GM12878 (cell line): ENCODE measurements around the gene FOSL1. TPM values are rescaled to one million over a fixed set of nuclear protein-coding genes. Genes with fewer than 3 reads are reported as not detected.

Source experiments
- ATAC-seq: fragments of 200-7000 bp; cut with Tn5 transposase; 3 replicates; pipeline ENCODE4 v1.9.1; 2020; ENCODE audit warnings: mild to moderate bottlenecking, moderate library complexity
- BruUV-seq: library from RNA; stranded (reverse); fragments of 400-500 nt; replicated peaks from 2 replicates; lab custom pipeline; 2021; lab: Mats Ljungman, UMichigan
- CTCF ChIA-PET: fragments of 300-600 bp; sonication (Branson Sonifier 250); formaldehyde crosslinking; extraction: SDS; loops from one replicate; lab custom pipeline; 2021; ENCODE audit warnings: inconsistent platforms; lab: Yijun Ruan, JAX
- POLR2A ChIA-PET: fragments of 350-600 bp; formaldehyde crosslinking; extraction: SDS; loops from one replicate; lab custom pipeline; 2021; ENCODE audit warnings: inconsistent platforms; lab: Charles Lee
- RAD21 ChIA-PET: fragments of 300-600 bp; sonication (Branson Sonifier 250); formaldehyde crosslinking; loops from one replicate; lab custom pipeline; 2023; ENCODE audit warnings: antibody characterized with exemption; ENCODE audit not compliant: unreplicated experiment; lab: Charles Lee
- SMC1A ChIA-PET: fragments of 300-600 bp; sonication (Branson Sonifier 250); formaldehyde crosslinking; loops from one replicate; lab custom pipeline; 2023; ENCODE audit not compliant: unreplicated experiment, uncharacterized antibody; lab: Charles Lee
- DNase-seq: peaks from one replicate; pipeline ENCODE4 v3.0.0-alpha.2; 2011; ENCODE audit warnings: low read depth, low spot score
- FAIRE-seq: peaks from 3 replicates; lab custom pipeline; 2011; peaks lifted over from hg19 to GRCh38; lab: Jason Lieb, UNC
- H2AFZ ChIP-seq: 2 replicates; pipeline ENCODE4 v1.6.0; 2011; ENCODE audit warnings: low read depth, low read length, control low read depth; ENCODE audit not compliant: control insufficient read depth
- H3K27ac ChIP-seq: 2 replicates; pipeline ENCODE4 v1.5.1; 2011; ENCODE audit warnings: control low read depth; ENCODE audit not compliant: control insufficient read depth, insufficient read depth
- H3K27me3 ChIP-seq, 2 experiments: replicated peaks in 1 of 2; 2 replicates each; pipeline versions ENCODE4 v1.6.0 to v1.6.1; 2011; ENCODE audit warnings: low read length in 1 of 2; ENCODE audit not compliant: control insufficient read depth in 2 of 2, insufficient read depth in 2 of 2
- H3K36me3 ChIP-seq, 2 experiments: 2 replicates each; pipeline ENCODE4 v1.5.1; 2011; ENCODE audit warnings: low read length in 1 of 2; ENCODE audit not compliant: control insufficient read depth in 2 of 2, insufficient read depth in 2 of 2
- H3K4me1 ChIP-seq: 2 replicates; pipeline ENCODE4 v1.6.1; 2011; ENCODE audit warnings: mild to moderate bottlenecking, low read length, moderate library complexity, mixed read lengths; ENCODE audit not compliant: control insufficient read depth, insufficient read depth
- H3K4me2 ChIP-seq: 2 replicates; pipeline ENCODE4 v1.6.0; 2011; ENCODE audit warnings: control low read depth; ENCODE audit not compliant: control insufficient read depth, insufficient read depth
- H3K4me3 ChIP-seq: fragments of 200-600 bp; sonication (generic); 2 replicates; pipeline ENCODE4 v1.5.1; 2016
- H3K79me2 ChIP-seq: 2 replicates; pipeline ENCODE4 v1.6.0; 2011; ENCODE audit warnings: low read length; ENCODE audit not compliant: control insufficient read depth, insufficient read depth
- H3K9ac ChIP-seq: 2 replicates; pipeline ENCODE4 v1.8.0; 2011; ENCODE audit warnings: low read length, control low read depth, mixed read lengths; ENCODE audit not compliant: control insufficient read depth, insufficient read depth
- H3K9me3 ChIP-seq: replicated peaks from 3 replicates; pipeline ENCODE4 v1.5.1; 2011; ENCODE audit warnings: mild to moderate bottlenecking, low read length; ENCODE audit not compliant: control insufficient read depth, insufficient read depth
- H4K20me1 ChIP-seq: 2 replicates; pipeline ENCODE4 v1.6.0; 2011; ENCODE audit not compliant: control insufficient read depth, insufficient read depth
- CBFB ChIP-seq: IDR thresholded peaks from 2 replicates; pipeline ENCODE4 v1.6.1; 2016; ENCODE audit warnings: antibody characterized with exemption, low read depth
- MEF2B ChIP-seq: fragments of 450-650 bp; IDR thresholded peaks from 2 replicates; pipeline ENCODE4 v1.6.1; 2018; ENCODE audit warnings: mild to moderate bottlenecking, moderate library complexity; ENCODE audit not compliant: partially characterized antibody, poor library complexity, severe bottlenecking
- NR2C1 ChIP-seq: fragments of 450-650 bp; IDR thresholded peaks from 2 replicates; pipeline ENCODE4 v1.6.1; 2017; ENCODE audit warnings: antibody characterized with exemption, mild to moderate bottlenecking, moderate library complexity
- NR2F1 ChIP-seq: fragments of 450-650 bp; conservative IDR thresholded peaks from 2 replicates; pipeline ENCODE4 v1.6.1; 2017; ENCODE audit warnings: mild to moderate bottlenecking
- PML ChIP-seq: IDR thresholded peaks from 2 replicates; pipeline ENCODE4 v1.6.1; 2012; ENCODE audit warnings: low read length, inconsistent platforms
- POLR2A ChIP-seq: IDR thresholded peaks from 2 replicates; pipeline ENCODE4 v1.6.1; 2011; ENCODE audit warnings: low read depth, mild to moderate bottlenecking, low read length
- ZNF622 ChIP-seq: fragments of 450-650 bp; IDR thresholded peaks from 2 replicates; pipeline ENCODE4 v1.6.1; 2017; ENCODE audit warnings: mild to moderate bottlenecking, inconsistent platforms
- WGBS: methylation state at CpG from one replicate; pipeline ENCODE4 v1.1.6; 2016; ENCODE audit warnings: low lambda C conversion rate; ENCODE audit not compliant: insufficient replicate concordance, insufficient coverage; ENCODE audit errors: missing lambda C conversion rate; 5-methylcytosine and 5-hydroxymethylcytosine counted together
- in situ Hi-C: fragments of 300-500 bp; cut with MboI; formaldehyde crosslinking; loops from 9 replicates; pipeline ENCODE4 v1.14.3; 2018; ENCODE audit warnings: mixed read lengths
- intact Hi-C: fragments of 100-400 bp; cut with micrococcal nuclease; formaldehyde crosslinking; loops from one replicate; pipeline ENCODE4 v1.14.2; 2022; ENCODE audit not compliant: unreplicated experiment
- polyA plus RNA-seq, 11 experiments: library from polyadenylated mRNA; depleted of rRNA in 4 of 11; unstranded in 6 of 11; stranded (reverse) in 5 of 11; fragments of >200 nt; fragmentation: Nextera tagmentation in 4 of 11; fragmentation: Illumina TruSeq in 1 of 11; extraction: Ambion mirVana in 4 of 11; extraction: Trizol in 1 of 11; gene quantifications; 1 replicate in 1 of 11; 2 replicates in 10 of 11; pipeline versions ENCODE4 v1.2.1 to v1.2.3, GENCODE V29; 2011 to 2016; ENCODE audit warnings: inconsistent platforms in 2 of 11, missing spikeins in 2 of 11, low read depth in 1 of 11
- total RNA-seq, 4 experiments: library from RNA; depleted of rRNA in 3 of 4; stranded (reverse); fragments of >200 nt in 3 of 4; fragmentation: Illumina TruSeq in 1 of 4; extraction: Trizol in 1 of 4; gene quantifications; 2 replicates each; pipeline versions ENCODE4 v1.2.1 to v1.2.3, GENCODE V29; 2013 to 2021
- TF ChIP-seq, protein P1 (sequence below): IDR thresholded peaks from 2 replicates; pipeline ENCODE4 v1.6.1; 2011; ENCODE audit warnings: borderline replicate concordance, low read depth, mild to moderate bottlenecking, moderate library complexity, mixed read lengths, low read length; ENCODE audit not compliant: insufficient read depth; ENCODE audit errors: extremely low read length
- TF ChIP-seq, protein P2 (sequence below): IDR thresholded peaks from 2 replicates; pipeline ENCODE4 v1.6.1; 2012; ENCODE audit warnings: low read depth, low read length, improper control_type of control experiment

FOSL1 gene
- total and polyA plus RNA-seq, 10 of the 15 experiments (the other 5 are each of a cell fraction or from before 2014, with no cell fraction given): 0.82 to 5.4 (median 2.1) TPM

DNA sequence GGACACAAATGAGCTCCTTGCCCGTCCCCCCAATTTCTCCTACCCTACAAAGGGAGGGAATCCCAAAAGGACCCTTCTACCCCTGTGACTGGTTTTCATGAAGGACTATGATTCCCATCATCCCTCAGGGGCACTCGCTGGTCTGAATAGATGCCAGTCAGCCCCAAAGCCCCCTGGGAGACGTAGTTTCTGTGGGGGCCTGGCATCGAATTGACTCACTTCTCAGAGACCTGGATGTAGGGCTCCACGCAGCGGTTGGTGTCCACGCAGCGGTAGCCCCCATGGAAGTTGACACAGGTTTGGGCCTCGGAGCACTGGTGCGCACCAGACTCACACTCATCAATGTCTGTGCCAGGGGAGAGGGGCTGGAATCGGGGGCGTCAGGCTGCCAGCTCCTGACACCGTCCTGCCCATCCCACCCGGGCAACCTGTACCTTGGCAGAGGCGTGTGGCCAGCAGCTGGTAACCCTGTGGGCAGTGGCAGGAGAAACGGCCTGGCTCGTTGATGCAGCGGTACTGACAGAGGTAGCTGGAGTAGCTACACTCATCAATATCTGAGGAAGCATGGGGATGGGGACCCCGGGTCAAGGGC lies 32.0 kb downstream of the FOSL1 start (continued):
- no peak for TF ChIP-seq MEF2B

DNA sequence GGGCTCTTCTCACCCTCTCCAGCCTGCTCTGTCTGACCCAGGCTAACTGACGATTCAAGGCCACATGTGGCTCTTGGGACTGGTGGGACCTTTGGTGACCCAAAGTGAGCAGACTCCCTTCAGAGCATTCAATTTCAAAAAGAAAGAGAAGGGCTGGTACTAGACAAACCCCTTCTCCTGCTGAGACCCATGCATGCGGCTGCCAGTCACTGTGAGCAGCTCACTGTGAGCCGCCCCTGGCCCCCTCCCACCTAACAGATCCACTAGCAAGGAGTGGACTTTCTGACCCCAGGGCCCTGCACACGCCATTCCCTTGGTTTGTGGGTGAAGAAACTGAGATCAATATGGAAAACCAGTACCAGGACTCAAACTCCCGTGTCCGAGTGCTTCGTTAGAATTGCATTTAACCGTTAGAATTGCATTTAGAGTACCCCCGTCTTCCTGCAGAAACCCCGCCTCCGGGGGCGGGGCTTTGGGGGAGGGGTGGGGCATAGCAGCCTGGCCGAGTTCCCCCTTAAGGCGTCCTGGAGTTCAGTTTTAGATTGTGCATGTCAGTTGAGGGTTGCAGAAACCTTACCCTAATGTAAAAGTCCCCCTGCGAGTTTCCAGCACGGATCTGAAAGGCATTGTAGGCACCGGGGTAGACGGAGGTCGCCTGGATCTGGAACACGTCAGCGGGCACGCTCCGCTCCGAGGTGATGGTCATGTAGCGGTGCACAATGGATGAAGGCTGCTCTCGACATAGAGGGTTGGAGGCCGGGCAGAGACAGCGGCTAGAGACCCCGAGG lies 32.7 kb downstream of the FOSL1 start:
- BruUV-seq: no TSS peak
- Histone ChIP-seq H3K36me3 (peaks cover 22 to 38% of the 10 kb centered on the region in 2 experiments), H3K27ac (no peak overlapping the region), H3K79me2 (peaks cover 2% of the 10 kb centered on the region), H3K27me3 (no peaks in the 10 kb centered on the region), H3K4me1 (peaks cover 7% of the 10 kb centered on the region), H3K4me2 (no peak overlapping the region), H3K9me3 (no peaks in the 10 kb centered on the region), H3K9ac (no peak overlapping the region), H4K20me1 (no peaks in the 10 kb centered on the region; the same call in 1 of the 2 replicates), H2AFZ (no peak overlapping the region), H3K4me3 (no peak overlapping the region)
- CTCF ChIA-PET: no interaction called here
- ATAC-seq (peak; percentile 36; the same call in 2 of the 3 replicates), DNase-seq (no peak), FAIRE-seq (no peak)
- SMC1A ChIA-PET: no interaction called here
- no peak for TF ChIP-seq NR2C1
- TF ChIP-seq CBFB: no peak
- TF ChIP-seq, protein P1, sequence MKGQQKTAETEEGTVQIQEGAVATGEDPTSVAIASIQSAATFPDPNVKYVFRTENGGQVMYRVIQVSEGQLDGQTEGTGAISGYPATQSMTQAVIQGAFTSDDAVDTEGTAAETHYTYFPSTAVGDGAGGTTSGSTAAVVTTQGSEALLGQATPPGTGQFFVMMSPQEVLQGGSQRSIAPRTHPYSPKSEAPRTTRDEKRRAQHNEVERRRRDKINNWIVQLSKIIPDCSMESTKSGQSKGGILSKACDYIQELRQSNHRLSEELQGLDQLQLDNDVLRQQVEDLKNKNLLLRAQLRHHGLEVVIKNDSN: no peak
- no peak for TF ChIP-seq ZNF622
- TF ChIP-seq PML: no peak
- TF ChIP-seq NR2F1: no peak
- 0 out of 2 replicates have a peak, but pooled peaks have one; percentile 8 for TF ChIP-seq POLR2A
- TF ChIP-seq, protein P2, sequence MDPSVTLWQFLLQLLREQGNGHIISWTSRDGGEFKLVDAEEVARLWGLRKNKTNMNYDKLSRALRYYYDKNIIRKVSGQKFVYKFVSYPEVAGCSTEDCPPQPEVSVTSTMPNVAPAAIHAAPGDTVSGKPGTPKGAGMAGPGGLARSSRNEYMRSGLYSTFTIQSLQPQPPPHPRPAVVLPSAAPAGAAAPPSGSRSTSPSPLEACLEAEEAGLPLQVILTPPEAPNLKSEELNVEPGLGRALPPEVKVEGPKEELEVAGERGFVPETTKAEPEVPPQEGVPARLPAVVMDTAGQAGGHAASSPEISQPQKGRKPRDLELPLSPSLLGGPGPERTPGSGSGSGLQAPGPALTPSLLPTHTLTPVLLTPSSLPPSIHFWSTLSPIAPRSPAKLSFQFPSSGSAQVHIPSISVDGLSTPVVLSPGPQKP: no peak
- RAD21 ChIA-PET: no interaction called here
- POLR2A ChIA-PET: interaction anchor here (0.6 to 1.1 kb wide), 2 partner anchors 34 to 1241 kb away, joined by 3 read pairs; partner anchors contain the start of gene SNX32
- 62% methylated on average over 29 of the region's 29 CpGs for WGBS
- intact Hi-C loops (no loop called here), in situ Hi-C loops (loop anchor here (25.0 kb wide), 1 partner anchor 1630 kb away; the partner anchor contains the start of genes DNAJC4, FKBP2, NUDT22 and PPP1R14B)
